AG10803 (cell line): ENCODE data around the gene COL24A1.

Source experiments
- DNase-seq: peaks from one replicate; pipeline ENCODE4 v3.0.0; 2010; ENCODE audit warnings: low read depth
- H3K4me3 ChIP-seq: 2 replicates; pipeline ENCODE4 v1.5.1; 2011; ENCODE audit warnings: mild to moderate bottlenecking, low read length, control low read depth
- TF ChIP-seq, protein P1 (sequence below): conservative IDR thresholded peaks from 2 replicates; pipeline ENCODE4 v1.5.1; 2011; ENCODE audit warnings: mild to moderate bottlenecking, low read length, control low read depth, inconsistent platforms

COL24A1 gene

DNA sequence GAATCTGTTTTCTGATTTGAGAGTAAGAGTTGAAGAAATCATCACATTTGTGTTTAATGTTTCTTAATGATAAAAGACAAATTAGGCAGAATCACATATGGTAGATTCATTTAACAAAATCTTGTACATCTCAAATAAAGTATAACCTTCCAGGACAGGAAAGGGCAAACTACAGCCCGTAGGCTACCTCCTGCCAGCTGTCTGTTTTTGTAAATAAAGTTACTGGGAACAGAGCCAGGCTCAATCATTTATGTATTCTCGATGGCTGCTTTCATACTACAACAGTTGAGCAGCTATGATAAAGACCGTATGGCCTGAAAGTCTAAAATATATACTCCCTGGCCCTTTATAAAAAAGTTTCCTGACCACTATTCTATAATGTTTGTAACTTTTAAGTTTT is 204.1 kb downstream of the COL24A1 start:
- DNase-seq: no peak

DNA sequence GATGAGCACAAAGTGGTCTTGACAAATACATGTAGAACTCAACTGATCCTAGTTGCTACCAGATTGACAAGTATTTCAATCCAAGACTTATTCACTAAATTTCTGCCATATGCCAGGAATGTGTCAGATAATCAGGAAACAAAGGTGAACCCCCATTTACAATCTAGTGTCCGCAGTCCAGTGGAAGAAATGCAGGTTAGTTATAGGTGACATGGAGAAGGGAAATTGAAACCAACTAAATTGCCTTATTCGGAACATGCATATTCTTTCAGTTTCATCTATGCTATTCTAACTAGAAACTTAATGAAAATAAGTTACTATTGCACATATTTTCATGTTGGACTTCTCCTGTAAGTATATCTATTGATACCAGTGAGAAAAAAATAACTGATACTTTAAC is 209.4 kb downstream of the COL24A1 start:
- TF ChIP-seq, protein P1, sequence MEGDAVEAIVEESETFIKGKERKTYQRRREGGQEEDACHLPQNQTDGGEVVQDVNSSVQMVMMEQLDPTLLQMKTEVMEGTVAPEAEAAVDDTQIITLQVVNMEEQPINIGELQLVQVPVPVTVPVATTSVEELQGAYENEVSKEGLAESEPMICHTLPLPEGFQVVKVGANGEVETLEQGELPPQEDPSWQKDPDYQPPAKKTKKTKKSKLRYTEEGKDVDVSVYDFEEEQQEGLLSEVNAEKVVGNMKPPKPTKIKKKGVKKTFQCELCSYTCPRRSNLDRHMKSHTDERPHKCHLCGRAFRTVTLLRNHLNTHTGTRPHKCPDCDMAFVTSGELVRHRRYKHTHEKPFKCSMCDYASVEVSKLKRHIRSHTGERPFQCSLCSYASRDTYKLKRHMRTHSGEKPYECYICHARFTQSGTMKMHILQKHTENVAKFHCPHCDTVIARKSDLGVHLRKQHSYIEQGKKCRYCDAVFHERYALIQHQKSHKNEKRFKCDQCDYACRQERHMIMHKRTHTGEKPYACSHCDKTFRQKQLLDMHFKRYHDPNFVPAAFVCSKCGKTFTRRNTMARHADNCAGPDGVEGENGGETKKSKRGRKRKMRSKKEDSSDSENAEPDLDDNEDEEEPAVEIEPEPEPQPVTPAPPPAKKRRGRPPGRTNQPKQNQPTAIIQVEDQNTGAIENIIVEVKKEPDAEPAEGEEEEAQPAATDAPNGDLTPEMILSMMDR: no peak
- H3K4me3 ChIP-seq: no peak overlapping the region
- DNase-seq: no peak

More for the DNA sequence above, 204.1 kb downstream of the COL24A1 start:
- TF ChIP-seq, protein P1: no peak
- H3K4me3 ChIP-seq: no peak overlapping the region

DNA sequence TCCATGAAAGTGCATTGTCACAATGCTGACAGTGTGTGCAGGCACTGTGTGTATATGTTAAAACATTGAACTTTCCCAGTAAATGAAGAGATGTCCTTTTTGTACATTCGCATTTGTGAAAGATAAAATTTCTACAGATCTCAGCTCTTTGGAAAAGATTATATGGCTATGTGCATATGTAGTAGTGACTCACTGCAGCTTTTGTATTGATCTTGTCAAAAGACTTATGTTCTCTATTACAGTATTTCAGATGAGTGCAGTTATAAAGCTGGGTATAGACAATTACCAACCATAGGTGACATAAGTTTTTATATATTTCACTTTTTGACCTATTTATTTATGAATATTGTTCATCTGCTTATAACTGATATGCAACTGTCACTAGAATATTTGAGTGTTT is 212.6 kb downstream of the COL24A1 start:
- DNase-seq: no peak
- TF ChIP-seq, protein P1: no peak
- H3K4me3 ChIP-seq: no peak overlapping the region

DNA sequence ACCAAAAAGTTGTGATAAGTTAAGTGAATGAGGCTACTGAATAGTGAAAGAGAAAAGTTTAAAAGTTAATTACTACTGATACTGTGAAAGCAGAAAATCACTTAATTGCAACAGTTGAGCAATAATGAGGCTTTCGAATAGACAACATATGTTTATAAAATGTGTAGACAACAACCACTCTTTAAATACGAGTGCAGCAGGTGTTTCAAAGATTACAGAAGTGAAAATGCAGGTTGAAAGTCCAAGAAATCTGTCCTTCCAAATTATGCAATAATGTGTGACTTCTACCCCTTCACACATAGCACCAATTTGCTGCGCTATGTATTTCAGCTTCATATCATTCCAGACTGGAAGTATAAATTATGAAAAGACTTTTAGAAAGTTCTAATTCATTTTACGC is 213.0 kb downstream of the COL24A1 start:
- DNase-seq: no peak
- TF ChIP-seq, protein P1: no peak
- no peak overlapping the region for H3K4me3 ChIP-seq

DNA sequence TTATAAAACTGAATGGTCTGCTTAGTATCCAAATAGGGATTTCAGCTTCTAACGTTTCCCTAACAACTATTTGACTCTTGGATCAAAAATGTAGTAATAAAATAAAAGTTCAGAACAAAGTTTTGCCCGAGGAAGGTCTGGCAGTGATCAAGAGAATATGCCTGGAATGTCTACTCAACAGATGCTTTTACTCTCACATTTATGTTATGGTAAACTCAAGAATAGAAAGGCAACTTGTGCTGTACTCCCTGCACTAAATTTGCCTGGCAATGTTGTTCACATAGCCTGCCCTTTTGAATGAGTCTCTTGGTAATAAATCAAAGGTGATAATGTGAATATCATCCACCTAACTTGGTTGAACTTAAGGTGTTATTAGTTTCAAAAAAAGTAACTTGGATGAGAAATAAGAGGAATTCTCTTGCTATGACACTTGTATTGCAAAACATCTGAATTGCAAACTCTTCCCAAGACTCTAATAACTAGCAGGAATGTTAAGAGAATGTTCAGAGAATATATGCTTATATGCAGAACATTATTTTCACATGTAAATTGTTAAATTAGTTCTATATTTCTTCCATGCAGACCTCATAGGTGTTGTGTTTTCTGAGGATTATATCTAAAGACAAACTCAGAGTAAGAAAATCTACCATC is 215.8 kb downstream of the COL24A1 start:
- DNase-seq: peak; percentile 71
- H3K4me3 ChIP-seq: no peak overlapping the region
- TF ChIP-seq, protein P1: no peak

DNA sequence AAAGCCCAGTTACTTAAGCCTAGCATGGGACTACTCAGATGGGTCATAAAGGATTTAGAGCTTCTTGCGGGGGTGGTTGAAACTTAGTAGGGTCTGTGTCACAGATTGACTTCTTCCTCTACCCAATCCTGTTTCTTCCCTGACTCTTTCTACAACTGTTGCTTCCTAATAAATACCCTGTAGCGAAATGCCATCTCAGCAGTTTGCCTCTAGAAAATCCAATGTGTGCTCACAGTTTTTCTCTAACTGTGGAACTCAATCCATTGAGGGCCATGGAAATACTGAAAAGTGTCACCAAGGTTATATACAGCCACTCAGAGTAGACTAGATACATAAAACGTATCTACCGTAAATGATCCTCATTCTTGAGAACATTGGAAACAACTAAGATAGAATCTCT is 217.7 kb downstream of the COL24A1 start:
- H3K4me3 ChIP-seq: no peak overlapping the region
- TF ChIP-seq, protein P1: no peak
- DNase-seq: no peak

DNA sequence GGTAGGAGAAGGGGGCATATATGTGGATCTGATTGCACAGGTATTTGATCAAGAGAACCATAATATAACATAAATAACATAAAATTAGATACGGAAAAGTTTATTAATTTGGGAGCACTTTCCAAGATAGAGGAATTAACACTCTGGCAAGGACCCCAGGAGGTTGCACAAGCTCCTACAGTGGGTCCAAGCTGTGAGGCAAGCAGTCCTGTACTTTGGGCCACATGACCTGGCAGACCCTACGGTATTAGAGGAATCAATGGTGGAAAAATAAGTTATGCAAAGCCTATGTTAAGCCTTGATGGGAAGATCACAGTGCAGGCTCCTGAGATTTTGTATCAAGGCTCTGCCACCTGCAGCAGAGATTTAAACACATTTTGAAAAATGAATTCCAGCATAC is 220.1 kb downstream of the COL24A1 start:
- TF ChIP-seq, protein P1: no peak
- peak; percentile 3 for DNase-seq
- no peak overlapping the region for H3K4me3 ChIP-seq
